Activated T-cell treated with anti-CD3 and anti-CD28 coated beads, Interleukin-2, amount 50 U/mL, for 1 hour (primary cell): ENCODE data around the gene HARBI1.
A peak's percentile ranks its signal among the peaks of the same experiment; 100 is the strongest.
"Not testable (repeated sequence)": the region's sequence is repeated elsewhere in the genome, so short reads cannot be mapped to it uniquely, and the experiment has no call there.

ENCODE experiments used
- DNase-seq: peaks from one replicate; pipeline ENCODE4 v3.0.0-alpha.2; 2020

The HARBI1 gene

DNA sequence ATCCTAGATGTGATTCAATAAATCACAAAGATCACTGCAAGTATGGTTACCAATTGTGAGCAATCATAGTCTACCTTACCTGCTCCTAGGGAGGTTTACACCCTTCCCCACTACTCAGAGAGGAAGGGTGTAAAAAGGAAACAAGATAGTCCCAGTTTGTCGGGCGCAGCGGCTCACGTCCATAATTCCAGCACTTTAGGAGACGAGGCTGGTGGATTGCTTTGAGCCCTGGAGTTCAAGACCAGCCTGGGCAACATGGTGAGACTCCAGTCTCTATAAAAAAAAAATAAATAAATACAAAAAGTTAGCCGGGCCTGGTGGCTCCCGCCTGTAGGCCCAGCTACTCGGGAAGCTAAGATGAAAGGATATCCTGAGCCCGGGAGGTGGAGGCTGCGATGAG, 22.2 kb downstream of the HARBI1 start:
- no peak for DNase-seq

DNA sequence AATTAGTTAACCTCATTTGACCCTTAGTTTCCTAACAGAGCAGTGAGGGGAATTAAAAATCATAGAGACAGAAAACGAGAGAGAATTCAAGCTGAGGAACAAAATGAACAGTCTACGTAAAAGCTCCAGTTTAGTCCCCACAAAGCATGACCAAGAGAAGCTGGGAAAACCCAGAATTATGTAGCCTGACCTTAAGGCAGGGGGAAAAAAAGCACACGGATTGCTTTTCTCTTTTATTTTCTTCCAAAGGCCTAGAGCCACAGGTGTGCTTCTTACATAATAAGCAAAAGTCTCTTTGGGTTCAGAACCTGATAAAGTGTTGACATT, 22.7 kb downstream of the HARBI1 start:
- no peak for DNase-seq

DNA sequence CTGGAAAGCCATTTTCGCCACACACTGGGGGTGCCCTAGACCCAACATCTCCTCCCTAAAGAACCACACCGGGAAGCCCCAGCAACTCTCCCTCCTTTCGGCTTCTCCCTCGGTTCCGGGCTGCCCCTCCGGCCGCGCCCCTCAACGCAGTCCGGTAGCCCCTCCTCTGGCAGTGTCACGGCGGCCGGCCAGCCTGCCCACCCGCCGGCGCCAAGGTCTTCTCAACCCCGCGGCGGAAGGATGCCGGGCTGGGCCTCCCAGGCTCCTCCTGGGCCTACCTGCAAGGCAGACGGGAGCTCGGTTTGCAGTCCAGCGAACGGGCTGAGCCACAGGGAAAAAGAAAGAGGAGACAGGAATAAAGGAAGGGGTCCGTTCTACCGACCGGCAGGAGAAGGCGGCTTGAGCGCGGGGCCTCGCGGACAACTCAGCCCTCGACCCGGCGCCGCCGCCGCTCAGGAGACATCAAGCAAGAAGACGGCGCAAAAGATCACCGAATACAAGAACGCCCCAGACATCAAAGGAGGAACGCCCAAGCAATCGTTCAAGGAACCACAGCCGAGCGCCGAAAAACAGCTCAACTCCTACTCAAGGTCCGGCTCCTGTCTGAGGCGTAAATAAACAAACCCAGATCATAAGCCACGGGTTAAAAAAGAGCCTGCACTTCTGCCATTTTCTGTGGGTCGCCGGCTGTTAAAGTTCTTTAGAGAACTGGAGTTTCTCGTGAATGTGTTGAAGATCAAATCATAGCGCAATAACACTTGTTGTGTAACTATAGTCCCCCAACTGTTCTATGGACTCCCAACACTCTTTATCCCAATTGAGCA, 23.3 kb downstream of the HARBI1 start, which contains the start of gene AMBRA1:
AMBRA1 (minus strand) TSS at position 474 of the 824 bp plus-strand sequence. CDS start 45,643 bp downstream, outside the sequence.
- DNase-seq: peak; percentile 83

DNA sequence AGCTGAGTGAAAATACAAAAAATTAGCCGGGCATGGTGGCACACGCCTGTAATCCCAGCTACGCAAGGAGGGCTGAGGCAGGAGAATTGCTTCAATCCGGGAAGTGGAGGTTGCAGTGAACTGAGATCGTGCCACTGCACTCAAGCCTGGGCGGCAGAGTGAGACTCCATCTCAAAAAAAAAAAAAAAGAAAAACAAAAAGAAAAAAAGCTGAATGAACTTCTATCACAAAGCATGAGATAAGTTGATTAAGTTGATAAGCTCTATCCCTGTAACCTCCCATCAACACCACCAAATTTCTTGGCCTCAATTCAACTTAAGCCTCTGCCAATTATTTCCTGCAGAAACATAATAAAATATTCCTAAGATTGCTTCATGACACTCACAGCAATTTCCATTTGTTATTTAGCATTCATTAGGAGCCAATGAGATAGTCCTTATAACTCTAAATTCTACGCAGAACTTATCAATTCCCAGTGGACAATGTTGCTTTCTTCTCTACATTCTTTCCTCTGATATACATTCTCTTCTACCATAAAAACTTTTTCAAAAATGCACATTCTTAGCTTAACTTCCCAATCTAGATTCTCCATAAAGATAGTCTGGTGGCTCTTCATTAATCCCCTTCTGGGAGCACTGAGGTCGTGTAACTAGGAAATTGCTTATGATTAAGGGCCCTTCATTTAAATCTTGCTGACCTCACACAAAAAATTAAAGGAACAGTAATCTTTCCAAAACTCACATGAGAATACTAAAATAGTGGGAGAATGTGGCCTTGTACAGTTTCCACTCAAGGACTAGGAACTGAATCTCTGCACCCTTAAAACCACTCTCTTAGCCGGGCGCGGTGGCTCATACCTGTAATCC, 26.1 kb downstream of the HARBI1 start:
- DNase-seq: no peak

DNA sequence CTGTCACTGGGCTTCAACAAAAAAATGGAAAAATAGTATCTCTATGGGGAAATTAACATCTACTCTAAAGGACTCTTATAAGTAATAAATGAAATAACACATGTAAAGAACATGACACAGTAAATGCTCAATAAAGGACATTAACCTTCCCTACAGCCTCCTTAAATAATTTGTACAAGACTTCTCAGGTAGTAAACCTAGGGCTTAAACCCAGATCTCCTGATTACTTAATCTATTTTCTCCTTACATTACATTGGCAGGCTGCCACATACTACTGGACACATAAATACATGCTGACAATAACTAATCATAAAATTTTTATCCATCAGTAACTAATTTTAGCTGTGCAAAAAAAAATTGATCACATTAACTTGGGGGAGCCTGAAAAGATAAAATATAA, 28.1 kb downstream of the HARBI1 start:
- no peak for DNase-seq

DNA sequence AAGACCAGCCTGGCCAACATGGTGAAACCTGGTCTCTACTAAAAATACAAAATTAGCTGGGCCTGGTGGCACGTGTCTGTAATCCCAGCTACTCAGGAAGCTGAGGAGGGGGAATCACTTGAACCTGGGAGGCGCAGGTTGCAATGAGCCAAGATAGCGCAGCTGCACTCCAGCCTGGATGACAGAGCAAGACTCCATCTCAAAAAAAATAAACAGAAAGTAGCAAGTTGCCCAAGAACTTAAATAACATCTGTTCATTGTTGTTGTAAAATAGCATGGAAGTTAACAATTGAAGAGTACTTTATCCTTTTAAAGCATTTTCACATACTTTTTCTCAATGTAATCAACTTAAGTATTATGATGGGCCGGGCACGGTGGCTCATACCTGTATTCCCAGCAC, 28.9 kb downstream of the HARBI1 start:
- DNase-seq: no peak

DNA sequence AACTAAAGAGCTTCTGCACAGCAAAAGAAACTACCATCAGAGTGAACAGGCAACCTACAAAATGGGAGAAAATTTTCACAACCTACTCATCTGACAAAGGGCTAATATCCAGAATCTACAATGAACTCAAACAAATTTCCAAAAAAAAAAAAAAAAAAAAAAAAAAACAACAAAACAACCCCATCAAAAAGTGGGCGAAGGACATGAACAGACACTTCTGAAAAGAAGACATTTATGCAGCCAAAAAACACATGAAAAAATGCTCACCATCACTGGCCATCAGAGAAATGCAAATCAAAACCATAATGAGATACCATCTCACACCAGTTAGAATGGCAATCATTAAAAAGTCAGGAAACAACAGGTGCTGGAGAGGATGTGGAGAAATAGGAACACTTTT, 33.5 kb downstream of the HARBI1 start:
- DNase-seq: not testable (repeated sequence)

DNA sequence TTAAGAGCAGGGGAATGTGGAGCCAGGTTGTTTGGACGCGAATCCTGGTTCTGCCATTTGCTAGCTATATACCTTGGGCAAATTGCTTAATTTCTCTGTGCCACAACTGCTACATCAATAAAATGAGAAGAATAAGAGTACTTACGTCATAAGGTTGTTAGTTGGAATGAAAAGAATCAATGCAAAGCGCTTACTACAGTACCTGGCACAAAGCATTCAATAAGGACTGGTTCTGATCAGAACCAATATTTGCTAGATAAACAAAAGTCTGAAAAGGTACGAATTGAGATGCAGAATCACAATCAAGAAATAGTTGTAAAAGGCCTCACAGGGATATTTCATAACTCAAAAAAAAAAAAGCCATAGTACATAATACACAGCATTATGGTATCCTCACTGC, 34.4 kb downstream of the HARBI1 start:
- DNase-seq: no peak

DNA sequence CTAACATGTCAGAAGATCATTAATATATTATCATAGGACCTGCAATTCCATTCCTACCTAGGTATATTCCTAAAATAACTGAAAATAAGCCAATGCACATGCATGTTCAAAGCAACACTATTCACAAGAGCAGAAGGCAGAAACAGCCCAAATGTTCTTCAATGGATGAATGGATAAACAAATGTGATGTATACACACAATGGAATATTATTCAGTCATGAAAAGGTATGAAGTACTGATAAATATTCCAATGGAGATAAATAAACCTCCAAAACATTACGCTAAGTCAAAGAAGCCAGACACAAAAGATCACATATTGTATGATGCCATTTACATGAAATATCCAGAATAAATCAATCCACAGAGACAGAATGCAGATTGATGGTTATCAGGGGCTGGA, 40.0 kb downstream of the HARBI1 start:
- no peak for DNase-seq

DNA sequence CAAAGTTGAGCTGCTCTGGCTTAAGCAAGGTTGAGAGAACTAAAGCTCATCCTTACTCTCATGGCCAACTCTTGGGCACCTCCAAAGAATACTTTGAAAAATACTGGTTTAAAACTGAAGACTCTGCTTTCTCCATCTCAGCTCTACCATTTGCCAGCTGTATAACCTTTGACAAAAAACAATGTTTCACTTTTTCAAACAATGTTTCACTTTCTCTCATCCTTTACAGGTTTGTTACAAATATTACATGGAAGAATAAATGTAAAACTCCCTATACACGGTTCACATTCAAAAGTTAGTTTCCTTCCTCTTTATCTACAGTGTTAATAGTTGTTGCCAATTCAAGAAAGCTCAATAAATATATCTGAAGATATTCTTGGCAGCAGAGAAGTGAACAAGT, 42.4 kb downstream of the HARBI1 start:
- no peak for DNase-seq

DNA sequence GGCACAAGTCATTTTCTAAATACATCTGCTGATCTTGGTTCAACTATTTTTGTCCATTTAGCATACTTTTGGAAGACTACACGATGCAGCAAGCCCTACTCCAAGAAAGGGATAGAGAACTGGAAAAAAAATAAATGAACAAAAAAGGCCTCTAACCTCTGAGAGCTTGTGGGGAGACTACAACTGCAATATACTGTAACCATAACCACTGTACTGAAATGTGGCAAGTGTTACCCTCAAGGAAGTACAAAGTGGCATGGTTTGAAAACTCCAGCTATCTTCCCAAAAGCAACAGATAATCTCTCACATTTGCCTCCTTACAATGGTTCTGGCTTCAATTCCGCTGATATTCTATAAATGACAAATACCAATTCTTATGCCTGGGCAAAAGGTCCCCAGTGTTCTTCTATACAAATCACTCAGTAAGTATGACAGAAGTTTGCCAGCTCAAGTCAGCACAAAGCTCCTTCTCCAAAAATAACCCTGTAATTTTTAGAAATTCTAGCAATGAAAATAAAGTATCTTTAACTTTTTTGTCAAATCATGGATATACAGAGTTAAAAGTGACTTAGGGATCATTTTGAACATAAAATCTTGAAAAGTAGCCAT, 46.1 kb downstream of the HARBI1 start:
- DNase-seq: no peak

DNA sequence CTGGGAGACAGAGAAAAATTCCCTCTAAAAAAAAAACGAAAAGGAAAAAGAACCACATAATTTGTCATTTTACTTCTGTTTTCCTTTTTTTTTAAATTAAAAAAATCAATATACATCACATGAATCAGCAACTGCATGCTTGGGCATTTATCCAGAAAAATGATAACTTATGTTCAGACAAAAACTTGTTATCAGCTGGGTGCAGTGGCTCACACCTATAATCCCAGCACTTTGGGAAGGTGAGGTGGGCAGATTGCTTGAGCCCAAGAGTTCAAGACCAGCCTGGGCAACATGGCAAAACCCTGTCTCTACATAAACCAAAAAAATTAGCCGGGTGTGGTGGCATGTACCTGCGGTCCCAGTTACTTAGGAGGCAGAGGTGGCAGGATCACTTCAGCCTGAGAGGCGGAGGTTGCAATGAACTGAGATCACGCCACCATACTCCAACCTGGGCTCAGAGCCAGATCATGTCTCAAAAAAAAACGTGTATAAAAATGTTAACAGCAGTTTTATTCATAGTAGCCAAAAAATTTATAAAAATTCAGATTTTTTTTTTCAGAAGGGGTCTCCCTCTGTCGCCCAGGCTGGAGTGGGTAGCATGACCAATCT, 51.7 kb downstream of the HARBI1 start:
- no peak for DNase-seq

DNA sequence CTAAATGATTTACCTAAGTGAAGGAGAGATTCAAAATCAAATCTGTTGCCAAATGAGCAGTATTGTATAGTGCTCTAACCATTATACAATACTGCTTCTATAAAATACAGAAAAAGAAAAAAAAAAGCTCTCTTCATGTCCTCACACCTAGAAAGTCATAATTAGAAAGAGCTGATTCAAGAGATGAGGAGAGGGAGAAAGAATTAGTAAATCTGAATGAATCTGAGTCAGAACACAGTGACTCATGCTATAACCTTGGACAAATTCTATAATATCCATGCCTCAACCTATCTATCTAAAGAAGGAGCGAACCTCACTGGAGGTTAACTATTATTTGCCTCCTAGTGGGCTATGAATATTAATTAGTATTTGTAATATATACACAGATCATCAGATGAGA, 52.6 kb downstream of the HARBI1 start:
- no peak for DNase-seq

DNA sequence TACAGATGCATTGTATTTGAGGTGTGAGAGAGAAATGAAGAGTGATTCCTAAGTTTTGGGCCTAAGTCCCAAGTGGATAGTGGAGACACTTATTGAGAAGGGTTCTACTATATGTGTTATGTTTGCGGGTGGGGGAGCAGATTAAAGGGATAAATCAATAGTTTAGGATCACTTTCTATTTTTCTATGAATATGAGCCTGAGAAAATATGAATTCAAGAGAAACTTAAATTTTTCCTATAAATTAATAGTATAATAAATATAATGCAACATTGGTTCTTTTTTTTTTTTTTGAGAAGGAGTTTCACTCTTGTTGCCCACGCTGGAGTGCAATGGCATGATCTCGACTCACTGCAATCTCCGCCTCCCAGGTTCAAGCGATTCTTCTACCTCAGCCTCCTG, 54.5 kb downstream of the HARBI1 start:
- no peak for DNase-seq

DNA sequence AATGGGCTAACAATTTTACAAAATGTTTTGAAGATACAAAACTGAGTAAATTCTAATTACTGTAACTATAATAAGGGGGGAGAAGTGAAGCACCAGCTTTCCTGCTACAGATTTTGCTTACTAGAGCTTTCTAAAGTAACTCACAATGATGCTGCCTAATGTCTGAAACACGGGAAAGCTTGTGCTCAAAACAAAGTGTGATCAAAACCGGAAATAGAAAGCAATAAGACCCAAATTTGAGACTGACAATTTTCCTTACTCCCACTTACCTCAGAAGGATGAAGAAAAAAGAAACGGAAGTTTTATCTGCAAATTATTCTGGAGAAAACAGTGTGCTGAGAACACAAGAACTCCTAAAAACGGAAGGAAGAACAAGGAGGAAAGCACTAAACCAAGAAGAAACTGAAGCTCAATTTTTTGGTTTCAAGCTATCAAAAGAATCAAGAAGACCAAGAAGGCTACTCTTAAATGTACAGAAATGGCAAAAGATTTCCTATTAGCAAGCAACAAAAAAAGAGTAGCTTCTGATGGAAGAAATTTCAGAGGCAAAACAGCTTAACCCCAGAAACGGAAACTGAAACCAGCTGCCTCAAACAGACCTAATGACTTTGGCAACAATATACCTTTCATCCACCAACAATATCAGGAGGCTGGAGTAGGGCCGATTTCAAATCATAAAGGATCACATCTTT, 56.6 kb downstream of the HARBI1 start:
- DNase-seq: no peak

DNA sequence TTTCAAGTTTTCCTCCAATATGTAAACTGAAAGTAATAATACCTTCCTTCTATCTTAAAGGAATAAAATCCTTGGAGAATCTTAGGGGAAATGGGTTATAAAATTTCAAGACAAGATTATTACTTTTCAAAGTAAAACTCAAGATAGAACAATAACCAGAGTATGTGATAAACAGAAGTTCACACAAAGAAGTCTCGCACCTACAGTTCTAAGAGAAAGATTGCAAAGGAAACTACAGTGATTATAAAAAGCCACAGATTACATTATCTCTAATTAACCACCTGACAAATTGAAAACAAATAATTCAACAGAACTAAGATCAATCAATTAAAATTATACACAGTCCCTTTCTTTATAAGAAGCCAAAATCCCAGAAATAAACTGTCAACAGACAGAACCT, 57.2 kb downstream of the HARBI1 start:
- no peak for DNase-seq

DNA sequence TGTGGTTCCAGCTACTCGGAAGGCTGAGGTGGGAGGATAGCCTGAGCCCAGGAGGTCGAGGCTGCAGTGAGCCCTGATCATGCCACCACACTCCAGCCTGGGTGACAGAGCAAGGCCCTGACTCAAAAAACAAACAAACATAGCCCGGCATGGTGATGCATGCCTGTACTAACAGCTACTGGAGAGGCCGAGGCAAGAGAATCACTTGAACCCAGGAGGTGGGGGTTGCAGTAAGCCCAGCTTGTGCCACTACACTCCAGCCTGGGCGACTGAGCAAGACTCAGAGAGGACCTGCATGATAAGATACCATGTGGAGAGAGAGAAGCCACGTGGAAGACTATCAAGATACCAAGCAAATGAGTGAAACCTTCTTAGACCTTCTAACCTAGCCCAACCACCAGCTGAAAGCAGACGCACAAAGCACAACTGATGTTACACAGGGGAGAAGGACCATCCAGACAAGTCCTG, 59.3 kb downstream of the HARBI1 start:
- DNase-seq: no peak

DNA sequence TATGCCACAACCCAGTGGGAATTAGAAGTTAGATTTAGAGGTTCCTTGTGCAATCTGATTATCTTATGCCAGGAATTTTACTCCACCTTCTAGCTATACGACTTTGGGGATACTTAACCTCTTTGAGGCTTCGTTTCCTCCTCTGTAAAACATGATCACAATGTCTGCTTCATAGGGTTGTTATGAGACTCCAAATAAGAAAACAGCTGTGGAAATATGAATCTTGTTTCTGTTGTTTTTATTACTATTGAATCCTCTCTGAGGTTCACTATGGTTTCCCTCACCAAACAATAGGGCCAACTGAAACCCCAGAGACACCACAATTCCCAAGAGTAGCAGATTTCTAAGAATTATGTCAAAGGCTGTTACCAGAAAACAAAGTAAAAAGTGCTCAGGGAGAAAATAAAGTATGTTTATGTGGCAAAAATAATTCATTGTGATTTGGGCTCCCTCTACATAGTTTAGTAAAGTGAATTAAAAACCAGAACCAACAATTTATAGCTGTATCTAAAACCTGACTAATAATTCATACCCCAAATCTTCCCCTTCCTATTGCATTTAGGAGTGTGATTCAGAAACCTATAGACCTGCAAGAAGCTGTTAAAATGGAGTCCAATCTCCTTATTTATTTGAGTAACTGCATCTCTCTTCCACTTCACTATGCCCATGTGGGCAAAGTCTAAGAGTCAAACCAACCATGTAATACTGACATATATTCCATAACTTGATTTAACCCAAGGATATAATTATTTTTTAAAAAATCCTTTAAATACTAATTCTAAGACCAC, 61.6 kb downstream of the HARBI1 start:
- DNase-seq: no peak

DNA sequence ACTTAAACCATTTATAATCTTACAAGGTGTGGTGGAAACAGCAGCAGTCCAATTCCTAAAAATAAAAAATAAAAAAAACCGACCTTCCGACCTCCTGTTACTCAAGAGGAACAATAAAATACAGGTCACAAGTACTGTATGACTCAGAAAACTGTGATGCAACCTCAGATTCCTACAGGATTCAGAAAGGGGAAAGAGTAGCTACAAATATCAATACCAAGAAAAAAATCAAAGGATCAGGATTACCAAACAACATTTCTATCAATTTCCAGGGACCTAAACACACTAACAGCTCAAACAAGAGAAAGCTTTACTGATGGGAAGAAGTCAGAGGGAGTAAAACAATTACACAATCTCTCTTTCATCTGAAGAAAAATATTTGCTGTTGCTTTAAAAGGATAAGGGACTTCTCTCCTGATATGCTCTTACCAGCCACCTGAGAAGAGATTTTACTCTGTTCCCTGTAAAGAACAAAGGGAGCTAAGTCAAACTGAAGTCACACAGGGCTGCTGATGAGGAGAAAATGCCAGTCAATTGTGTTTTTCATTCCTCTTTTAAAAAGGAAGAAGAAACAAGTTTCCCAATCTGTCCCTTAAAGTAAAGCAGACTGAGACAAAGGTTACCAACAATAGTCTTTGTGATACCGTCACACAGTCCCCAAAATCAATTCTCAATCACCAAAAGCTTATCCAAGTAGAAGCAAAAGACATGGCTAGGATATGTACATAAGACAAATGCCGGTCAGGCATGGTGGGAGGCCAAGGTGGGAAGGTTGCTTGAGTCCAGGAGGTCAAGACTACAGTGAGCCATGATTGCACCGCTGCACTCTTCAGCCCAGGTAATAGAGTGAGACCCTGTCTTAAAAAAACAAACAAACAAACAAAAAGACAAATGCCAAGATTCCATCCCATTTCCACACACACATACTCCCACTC, 62.5 kb downstream of the HARBI1 start:
- DNase-seq: no peak

DNA sequence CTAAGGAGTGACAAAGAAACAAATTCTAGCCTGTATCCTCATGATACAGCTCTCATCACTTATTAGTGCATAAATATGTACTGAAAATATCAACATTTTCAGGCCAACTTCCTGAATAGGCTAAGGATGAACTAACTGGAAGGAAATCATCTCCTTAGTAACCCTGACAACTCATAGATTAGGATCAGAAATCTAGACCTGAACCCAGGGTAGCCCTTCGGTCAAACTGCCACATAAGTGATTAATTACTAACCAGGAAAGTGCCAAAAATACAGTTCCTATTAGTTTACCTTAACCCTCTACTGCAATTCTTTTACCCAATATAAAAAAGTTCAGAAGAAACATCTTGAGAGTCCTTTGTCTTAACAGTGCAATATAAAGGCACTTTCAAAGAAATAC, 63.2 kb downstream of the HARBI1 start:
- DNase-seq: no peak
